K562 (cell line): ENCODE data around the gene TMEM114.

Experiments
- CBX5 ChIP-seq: IDR thresholded peaks from 2 replicates; pipeline ENCODE4 v1.6.1; 2014; ENCODE audit warnings: low read depth, borderline replicate concordance
- TEAD2 ChIP-seq: fragments of 450-650 bp; IDR thresholded peaks from 2 replicates; pipeline ENCODE4 v1.6.1; 2016; ENCODE audit warnings: missing genetic modification characterization, control low read depth, missing compliant biosample characterization
- ZNF398 ChIP-seq: fragments of 250-450 bp; sonication (Bioruptor Pico); IDR thresholded peaks from 2 replicates; pipeline ENCODE4 v1.8.0; 2021; ENCODE audit warnings: moderate library complexity, mild to moderate bottlenecking, inconsistent platforms
- TF ChIP-seq, protein P1 (sequence below), 2 experiments: fragments of 450-650 bp; formaldehyde crosslinking in 1 of 2; IDR thresholded peaks; 2 replicates each; pipeline versions ENCODE4 v1.4.0 to v1.6.1; 2014 to 2020; ENCODE audit warnings: mild to moderate bottlenecking in 2 of 2, borderline replicate concordance in 1 of 2, low read depth in 1 of 2

- TF ChIP-seq ZNF398 (no peak), TEAD2 (tag) (no peak), CBX5 (no peak)
- TF ChIP-seq, protein P1, sequence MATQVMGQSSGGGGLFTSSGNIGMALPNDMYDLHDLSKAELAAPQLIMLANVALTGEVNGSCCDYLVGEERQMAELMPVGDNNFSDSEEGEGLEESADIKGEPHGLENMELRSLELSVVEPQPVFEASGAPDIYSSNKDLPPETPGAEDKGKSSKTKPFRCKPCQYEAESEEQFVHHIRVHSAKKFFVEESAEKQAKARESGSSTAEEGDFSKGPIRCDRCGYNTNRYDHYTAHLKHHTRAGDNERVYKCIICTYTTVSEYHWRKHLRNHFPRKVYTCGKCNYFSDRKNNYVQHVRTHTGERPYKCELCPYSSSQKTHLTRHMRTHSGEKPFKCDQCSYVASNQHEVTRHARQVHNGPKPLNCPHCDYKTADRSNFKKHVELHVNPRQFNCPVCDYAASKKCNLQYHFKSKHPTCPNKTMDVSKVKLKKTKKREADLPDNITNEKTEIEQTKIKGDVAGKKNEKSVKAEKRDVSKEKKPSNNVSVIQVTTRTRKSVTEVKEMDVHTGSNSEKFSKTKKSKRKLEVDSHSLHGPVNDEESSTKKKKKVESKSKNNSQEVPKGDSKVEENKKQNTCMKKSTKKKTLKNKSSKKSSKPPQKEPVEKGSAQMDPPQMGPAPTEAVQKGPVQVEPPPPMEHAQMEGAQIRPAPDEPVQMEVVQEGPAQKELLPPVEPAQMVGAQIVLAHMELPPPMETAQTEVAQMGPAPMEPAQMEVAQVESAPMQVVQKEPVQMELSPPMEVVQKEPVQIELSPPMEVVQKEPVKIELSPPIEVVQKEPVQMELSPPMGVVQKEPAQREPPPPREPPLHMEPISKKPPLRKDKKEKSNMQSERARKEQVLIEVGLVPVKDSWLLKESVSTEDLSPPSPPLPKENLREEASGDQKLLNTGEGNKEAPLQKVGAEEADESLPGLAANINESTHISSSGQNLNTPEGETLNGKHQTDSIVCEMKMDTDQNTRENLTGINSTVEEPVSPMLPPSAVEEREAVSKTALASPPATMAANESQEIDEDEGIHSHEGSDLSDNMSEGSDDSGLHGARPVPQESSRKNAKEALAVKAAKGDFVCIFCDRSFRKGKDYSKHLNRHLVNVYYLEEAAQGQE (IDR thresholded peaks at IDR 0.05; ENCODE audit: borderline replicate concordance) = no peak
- TF ChIP-seq, protein P1 (CRISPR knock-in tag; IDR thresholded peaks at IDR 0.05; ENCODE audit: low read depth) = no peak
These were observed 3.9 kb upstream of the TMEM114 start for GRCh38 chr16:8594149-8594666.
